Progenitor cell of endocrine pancreas (in vitro differentiated cells): ENCODE data around the gene MCTP1. TPM values are rescaled to one million over a fixed set of nuclear protein-coding genes. Genes with fewer than 3 reads are reported as not detected.

Experiments
- DNase-seq: peaks from one replicate; pipeline ENCODE4 v3.0.0; 2021; ENCODE audit warnings: low spot score; ENCODE audit not compliant: unreplicated experiment
- H3K27ac Mint-ChIP-seq: 2 replicates; pipeline ENCODE4 v1.8.0; 2021; ENCODE audit warnings: mild to moderate bottlenecking, moderate library complexity, mixed read lengths
- H3K27me3 Mint-ChIP-seq: 2 replicates; pipeline ENCODE4 v1.8.0; 2021; ENCODE audit warnings: mixed read lengths
- H3K36me3 Mint-ChIP-seq: 2 replicates; pipeline ENCODE4 v1.8.0; 2022; ENCODE audit warnings: mixed read lengths; ENCODE audit not compliant: insufficient read depth
- H3K4me1 Mint-ChIP-seq: 2 replicates; pipeline ENCODE4 v1.8.0; 2021; ENCODE audit warnings: low read depth, mixed read lengths
- H3K4me3 Mint-ChIP-seq: 2 replicates; pipeline ENCODE4 v1.8.0; 2021; ENCODE audit warnings: low read depth, mild to moderate bottlenecking, moderate library complexity, mixed read lengths
- H3K9me3 Mint-ChIP-seq: 2 replicates; pipeline ENCODE4 v1.8.0; 2021; ENCODE audit warnings: low read depth, mixed read lengths
- CTCF ChIP-seq: fragments of 200-600 bp; sonication (generic); IDR thresholded peaks from one replicate; pipeline ENCODE4 v1.5.0; 2021; ENCODE audit warnings: antibody characterized with exemption, mild to moderate bottlenecking; ENCODE audit not compliant: unreplicated experiment
- total RNA-seq: library from RNA; stranded (reverse); gene quantifications from 2 replicates; pipeline ENCODE4 v1.2.1, GENCODE V29; 2021

The MCTP1 gene
- total RNA-seq, 1 donor from 2014 or later, result 1.7 TPM

GRCh38 chr5:94928891-94929290 is 356.0 kb downstream of the MCTP1 start:
- no peak overlapping the region for H3K27ac Mint-ChIP-seq
- DNase-seq, result no peak

DNA sequence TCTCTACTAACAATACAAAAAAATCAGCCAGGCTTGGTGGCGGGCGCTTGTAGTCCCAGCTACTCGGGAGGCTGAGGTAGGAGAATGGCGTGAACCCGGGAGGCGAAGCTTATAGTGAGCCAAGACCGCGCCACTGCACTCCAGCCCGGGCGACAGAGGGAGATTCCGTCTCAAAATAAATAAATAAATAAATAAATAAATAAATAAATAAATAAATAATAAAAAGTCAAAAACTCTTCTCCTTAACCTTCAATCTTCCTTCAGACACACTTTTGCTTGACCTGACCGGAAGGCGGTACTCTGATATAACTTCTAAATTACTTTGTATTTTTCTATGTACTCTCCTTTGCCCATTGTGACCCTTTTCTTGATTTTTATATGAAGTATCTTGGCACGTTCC is 364.3 kb downstream of the MCTP1 start:
- no peak for DNase-seq
- Mint-ChIP-seq H3K9me3 (no peaks in the 10 kb centered on the region), H3K4me3 (no peak overlapping the region), H3K36me3 (no peaks in the 10 kb centered on the region), H3K4me1 (no peaks in the 10 kb centered on the region), H3K27me3 (no peaks in the 10 kb centered on the region), H3K27ac (no peak overlapping the region)
- TF ChIP-seq CTCF, result no peak

More at GRCh38 chr5:94928891-94929290, 356.0 kb downstream of the MCTP1 start:
- Mint-ChIP-seq H3K4me3 (no peak overlapping the region), H3K36me3 (no peaks in the 10 kb centered on the region), H3K27me3 (no peaks in the 10 kb centered on the region), H3K9me3 (no peaks in the 10 kb centered on the region), H3K4me1 (peaks cover 2% of the 10 kb centered on the region)
- no peak for TF ChIP-seq CTCF

- H3K9me3 Mint-ChIP-seq, result no peaks in the 10 kb centered on the region
- no peak for DNase-seq
- TF ChIP-seq CTCF, result no peak
- H3K4me1 Mint-ChIP-seq, result no peaks in the 10 kb centered on the region
- no peak overlapping the region for H3K4me3 Mint-ChIP-seq
- H3K27ac Mint-ChIP-seq, result no peak overlapping the region
- no peaks in the 10 kb centered on the region for H3K36me3 Mint-ChIP-seq
- no peaks in the 10 kb centered on the region for H3K27me3 Mint-ChIP-seq
Observed at GRCh38 chr5:94916619-94917018, 368.3 kb downstream of the MCTP1 start.

- Mint-ChIP-seq H3K27me3 (no peaks in the 10 kb centered on the region), H3K4me1 (no peaks in the 10 kb centered on the region), H3K9me3 (no peaks in the 10 kb centered on the region), H3K4me3 (no peak overlapping the region), H3K36me3 (no peaks in the 10 kb centered on the region), H3K27ac (no peak overlapping the region)
- DNase-seq, result no peak
- no peak for TF ChIP-seq CTCF
Observed at GRCh38 chr5:94911276-94911675, 373.6 kb downstream of the MCTP1 start.

GRCh38 chr5:94910721-94911120 is 374.2 kb downstream of the MCTP1 start:
- Mint-ChIP-seq H3K4me3 (no peak overlapping the region), H3K4me1 (no peaks in the 10 kb centered on the region), H3K27ac (no peak overlapping the region), H3K9me3 (no peaks in the 10 kb centered on the region), H3K27me3 (no peaks in the 10 kb centered on the region), H3K36me3 (no peaks in the 10 kb centered on the region)
- no peak for DNase-seq
- TF ChIP-seq CTCF, result no peak
